GM12874 (cell line): ENCODE data around the gene MINDY3.

Source experiments
- TF ChIP-seq, protein P1 (sequence below): IDR thresholded peaks from 2 replicates; pipeline ENCODE4 v1.5.1; 2011; ENCODE audit warnings: low read depth, mild to moderate bottlenecking, control low read depth, low read length, moderate library complexity; ENCODE audit not compliant: insufficient read depth

The MINDY3 gene

DNA sequence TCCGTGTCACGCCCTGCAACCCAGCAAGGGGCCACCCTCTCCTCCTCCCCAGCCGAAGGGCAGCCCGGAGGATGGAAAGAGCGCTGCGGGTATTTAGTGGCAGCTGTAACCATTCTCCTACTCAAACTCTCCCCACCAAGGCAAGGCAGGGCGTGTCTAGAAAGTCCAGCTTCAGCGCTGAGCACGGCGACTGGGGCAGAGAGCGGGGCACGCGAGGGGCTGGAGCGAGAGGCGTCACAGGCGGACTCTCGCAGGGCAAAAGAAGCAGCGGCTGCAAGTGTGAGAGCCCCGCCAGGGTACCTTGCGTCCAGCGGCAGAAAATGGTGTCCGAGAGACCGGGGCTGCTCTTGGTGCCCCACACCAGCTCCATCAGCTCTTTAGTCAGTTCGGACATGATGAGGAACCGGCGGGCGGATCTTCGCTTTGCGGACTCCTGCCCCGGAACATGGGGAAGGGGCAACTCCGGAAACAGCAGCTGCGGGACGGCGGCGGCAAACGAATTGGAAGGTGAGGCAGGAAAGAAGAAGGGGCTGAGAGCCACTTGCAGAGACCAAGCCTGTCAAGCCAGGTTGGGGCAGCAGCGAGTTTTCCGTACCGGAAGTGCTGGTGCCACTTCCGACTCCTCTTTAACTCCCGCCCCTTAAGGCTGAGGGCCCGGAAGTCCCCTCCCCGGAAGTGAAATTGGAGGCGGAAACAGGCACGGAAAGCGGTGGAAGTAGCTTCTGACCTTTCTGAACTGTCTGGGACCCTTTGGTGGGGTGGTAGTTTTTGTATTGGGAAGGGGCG is at the start of gene MINDY3:
Gene MINDY3 (minus strand): TSS at position 602 of the 786 bp plus-strand sequence. CDS start 208 bp downstream, at position 394.
- TF ChIP-seq, protein P1, sequence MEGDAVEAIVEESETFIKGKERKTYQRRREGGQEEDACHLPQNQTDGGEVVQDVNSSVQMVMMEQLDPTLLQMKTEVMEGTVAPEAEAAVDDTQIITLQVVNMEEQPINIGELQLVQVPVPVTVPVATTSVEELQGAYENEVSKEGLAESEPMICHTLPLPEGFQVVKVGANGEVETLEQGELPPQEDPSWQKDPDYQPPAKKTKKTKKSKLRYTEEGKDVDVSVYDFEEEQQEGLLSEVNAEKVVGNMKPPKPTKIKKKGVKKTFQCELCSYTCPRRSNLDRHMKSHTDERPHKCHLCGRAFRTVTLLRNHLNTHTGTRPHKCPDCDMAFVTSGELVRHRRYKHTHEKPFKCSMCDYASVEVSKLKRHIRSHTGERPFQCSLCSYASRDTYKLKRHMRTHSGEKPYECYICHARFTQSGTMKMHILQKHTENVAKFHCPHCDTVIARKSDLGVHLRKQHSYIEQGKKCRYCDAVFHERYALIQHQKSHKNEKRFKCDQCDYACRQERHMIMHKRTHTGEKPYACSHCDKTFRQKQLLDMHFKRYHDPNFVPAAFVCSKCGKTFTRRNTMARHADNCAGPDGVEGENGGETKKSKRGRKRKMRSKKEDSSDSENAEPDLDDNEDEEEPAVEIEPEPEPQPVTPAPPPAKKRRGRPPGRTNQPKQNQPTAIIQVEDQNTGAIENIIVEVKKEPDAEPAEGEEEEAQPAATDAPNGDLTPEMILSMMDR = no peak

DNA sequence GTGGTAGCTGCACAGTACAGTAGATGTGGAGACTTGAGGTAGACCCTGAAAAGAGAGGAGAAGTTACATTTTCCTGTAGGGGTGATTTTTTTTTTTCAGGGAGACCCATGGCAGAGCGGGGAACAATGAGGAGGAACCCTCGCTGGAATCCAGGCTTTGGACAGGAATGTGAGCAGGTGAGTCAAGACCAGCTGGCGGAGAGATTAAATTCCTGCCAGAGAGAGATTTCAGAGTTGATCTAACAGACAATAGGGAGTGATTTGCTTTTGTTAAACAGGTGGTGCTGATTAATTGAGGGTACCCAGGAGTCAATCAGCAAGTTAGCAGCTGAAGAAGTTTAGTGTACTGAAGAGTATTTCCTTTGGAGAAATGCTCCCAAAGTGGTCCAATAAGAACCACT is 41.6 kb upstream of the MINDY3 start:
- TF ChIP-seq, protein P1 = no peak

DNA sequence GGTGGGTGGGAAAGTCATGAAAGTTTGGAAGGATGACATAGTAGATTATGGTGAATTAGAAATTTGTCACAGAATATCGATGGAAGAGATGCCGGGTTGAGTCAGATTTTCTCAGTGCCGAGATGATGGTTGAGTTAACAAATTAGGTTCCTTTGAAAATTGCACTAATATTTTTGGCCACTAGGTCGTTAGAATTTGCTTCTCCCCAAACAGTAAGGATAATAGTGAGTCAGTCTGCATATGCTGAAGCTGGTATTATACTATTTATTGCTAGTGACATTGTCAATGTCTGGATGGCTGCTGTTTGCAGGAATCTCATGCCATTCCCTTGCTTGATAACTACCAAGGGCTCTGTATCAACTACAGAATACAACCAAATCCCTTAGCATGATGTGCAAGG is 37.7 kb upstream of the MINDY3 start:
- TF ChIP-seq, protein P1 = peak; percentile 30; the same call in 1 of the 2 replicates

DNA sequence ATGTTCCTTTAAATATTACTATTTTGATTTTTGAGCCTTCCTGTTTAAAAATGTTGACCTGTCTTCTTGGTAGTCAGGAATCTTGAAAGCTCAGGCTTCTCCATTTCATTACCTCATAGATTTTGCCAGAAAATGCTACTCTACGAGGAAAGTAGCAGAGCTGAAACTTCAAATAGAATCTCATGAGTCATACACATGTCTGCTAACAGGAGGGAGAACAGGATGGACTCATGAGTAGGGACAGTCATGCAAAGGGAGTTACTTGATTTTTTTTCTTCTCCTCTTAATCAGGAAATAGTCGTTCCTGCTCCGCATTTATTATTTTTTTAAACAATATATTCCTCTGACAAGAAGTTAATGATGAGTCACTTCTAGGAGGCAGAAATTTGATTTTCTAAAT is 37.0 kb upstream of the MINDY3 start:
- TF ChIP-seq, protein P1 = no peak

DNA sequence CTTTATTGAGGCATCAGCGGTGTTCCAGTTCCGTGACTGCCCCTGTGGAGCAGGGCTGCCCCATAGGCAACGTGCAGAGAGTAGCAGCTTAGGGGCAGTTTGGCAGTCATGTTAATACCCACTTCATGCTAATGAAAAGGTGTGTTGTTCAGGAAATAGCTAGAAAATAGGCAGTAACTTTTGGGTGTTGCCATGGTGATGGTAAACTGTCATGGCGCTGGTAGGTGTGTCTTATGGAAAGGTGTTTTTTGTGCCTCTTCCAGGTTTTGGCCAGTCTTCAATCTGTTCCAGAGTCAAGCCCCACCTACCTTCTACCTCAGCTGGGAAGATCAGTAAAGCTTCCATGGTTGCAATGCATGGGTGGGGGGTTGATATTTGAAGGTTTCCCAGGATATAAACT is 36.3 kb upstream of the MINDY3 start:
- TF ChIP-seq, protein P1 = no peak

DNA sequence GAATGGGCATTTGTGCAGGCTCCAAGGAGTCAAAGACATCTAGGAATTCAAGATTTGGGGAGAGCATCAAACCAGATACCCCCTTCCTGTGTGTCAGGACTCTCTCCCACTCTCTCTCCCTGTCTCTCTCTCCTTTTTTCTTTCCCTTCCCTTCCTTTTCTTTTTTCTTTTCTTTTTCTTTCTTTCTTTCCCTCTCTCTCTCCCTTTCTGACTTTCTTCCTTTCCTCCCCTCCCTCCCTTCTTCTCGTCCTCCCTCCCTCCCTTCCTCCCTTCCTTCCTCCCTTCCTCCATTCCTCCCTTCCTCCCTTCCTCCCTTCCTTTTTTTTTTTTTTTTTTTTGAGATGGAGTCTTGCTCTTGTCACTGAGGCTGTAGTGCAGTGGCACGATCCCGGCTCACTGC is 24.1 kb upstream of the MINDY3 start:
- TF ChIP-seq, protein P1 = no peak

DNA sequence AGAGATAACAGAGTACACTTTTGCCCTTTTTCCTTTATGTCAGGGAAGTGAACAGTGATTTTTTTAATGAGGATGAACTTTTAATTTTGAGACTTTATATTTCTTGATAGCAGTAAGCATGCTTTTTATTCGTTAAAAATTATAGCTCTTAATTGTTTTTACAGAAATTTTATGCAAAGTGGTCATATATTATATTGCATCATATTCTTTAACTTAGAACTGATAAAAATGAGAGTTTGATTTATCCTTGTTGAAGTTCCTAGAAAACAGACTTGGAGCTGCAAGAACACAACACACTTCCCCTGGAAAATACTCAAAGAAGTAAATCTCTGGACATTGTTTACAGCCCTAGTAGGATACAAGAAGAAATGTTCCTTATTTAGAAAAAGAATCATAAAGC is 21.2 kb upstream of the MINDY3 start:
- TF ChIP-seq, protein P1 = no peak
